KG1 (cell line): ENCODE data around the gene NDUFAF8.

Experiments used
- DNase-seq: peaks from one replicate; lab custom pipeline; 2025; lab: John Stamatoyannopoulos, UW

The NDUFAF8 gene

DNA sequence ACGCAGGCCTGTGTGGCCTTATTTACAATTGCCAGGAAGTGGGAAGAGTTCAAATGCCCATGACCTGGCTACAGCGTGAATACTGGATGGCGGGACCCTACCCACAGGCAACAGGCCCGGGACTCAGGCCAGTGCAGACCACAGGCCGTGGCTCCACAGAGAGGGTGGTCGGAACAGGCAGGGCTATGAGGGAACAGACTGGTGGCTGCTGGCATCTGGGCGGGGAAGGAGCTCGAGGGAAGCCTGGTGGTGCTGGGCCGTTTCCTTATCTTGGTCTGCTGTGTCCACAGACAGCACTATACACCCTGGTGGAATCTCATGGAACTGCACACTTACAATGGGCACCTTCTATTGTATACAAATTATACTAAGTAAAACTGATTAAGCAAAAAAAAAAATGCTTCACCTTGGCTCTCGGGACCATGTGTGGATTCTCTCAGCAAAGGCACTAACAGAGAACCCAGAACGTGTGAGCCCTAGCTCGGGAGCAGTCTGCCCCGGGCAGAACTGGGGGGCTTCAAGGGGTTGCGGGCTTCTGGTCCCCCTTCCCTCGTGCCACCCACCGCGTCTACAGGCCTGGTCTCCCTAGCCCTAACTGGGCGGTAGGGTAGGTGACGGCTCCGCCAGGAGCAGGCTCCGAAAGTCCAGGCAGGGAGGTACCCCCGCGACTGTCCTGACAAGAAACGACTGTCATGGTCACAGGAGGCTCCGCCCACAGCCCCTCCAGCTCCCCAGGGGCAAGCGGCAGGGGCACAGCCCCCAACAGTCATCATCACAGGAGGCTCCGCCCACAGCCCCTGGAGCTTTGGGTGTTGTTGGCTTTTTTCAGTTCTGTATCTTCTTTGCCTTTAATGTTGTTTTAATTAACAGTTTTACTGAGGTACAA is 38.2 kb upstream of the NDUFAF8 start:
- DNase-seq, result peak; percentile 3

DNA sequence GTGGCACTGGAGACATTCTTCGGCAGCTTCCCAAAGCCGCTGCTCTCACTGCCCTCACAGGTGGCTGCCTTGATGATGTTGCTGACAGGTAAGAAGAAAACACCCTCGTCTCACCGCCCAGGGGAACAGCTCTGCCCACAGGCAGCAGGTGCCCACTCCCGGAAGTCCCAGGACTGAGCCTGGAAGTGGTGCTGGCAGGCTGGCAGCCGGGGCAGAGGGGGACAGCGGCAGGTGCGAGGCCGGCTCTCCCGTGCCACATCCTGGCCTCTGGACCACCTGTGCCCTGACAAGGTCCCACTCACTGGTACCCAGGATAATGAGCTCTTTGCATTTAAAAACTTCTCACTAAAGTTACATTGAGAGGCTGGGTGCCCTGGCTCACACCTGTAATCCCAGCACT is 36.8 kb upstream of the NDUFAF8 start:
- no peak for DNase-seq

DNA sequence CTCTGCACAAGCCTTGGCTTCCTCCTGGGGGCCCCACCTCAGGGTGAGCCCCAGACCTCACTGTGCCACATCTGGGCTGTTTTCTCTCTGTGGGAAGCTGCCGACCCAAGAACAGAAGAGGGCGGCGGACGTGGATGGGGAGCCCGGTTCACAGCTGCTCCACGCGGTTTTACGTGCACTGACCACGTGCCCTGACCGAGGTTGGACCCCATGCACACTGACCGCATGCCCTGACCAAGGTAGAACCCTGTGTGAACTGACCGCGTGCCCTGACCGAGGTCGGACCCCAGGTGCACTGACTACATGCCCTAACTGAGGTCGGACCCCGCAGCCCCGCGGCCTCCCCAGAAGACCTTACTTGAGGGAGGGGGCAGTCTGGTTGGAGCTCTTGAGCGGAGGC is 36.0 kb upstream of the NDUFAF8 start:
- DNase-seq, result no peak

DNA sequence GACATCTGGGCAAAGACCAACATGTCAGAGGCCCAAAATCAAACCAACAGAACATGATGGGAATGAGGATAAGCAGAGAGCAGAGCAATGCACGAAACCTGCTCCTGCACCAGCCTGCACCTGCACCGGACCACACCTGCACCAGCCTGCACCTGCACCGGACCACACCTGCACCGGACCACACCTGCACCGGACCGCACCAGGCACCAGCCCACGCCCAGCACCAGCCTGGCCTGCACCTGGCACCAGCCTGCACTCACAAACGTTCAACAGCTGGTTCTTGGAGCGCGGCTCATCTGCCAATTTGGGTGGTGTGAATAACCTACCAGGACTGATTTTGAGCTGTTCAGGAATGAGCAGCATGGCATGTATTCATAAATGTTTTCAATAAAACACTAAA is 34.5 kb upstream of the NDUFAF8 start:
- DNase-seq, result no peak

DNA sequence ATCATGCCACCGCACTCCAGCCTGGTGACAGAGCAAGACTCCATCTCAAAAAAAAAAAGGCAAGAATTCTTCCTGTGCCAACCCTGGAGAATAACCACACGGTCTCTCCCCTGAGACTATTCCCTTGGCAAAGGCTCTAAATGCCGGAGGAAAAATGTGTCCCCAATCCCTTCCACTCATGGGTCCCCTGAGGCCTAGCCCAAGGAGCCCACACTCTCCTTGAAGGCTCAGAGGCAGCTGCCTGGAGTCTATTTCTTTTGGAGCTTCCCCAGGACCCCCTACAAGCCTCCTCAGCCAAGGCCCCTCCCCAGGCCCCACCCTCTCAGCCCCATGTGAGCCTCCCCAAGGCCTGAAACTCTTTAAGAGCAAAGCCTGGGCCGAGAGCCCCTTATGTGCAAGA is 33.0 kb upstream of the NDUFAF8 start:
- DNase-seq, result no peak

DNA sequence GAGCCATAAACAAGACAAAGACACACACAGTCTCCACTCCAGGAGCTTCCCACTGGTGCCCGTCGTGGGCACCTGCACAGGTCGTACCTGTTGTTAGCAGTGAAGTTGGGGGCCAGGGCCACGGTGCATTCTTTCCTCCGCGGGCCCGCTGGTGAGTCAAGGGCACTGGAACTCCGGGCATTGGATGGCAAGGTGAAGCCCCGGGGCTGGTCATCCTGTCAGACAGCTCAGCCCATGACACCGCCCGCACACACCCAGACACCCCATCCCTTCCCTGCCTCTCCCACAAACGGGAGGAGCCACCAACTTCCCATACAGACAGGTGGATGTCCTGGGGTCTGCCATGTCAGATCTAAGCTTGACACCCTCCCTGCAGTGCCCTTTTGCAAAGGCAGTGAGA is 32.5 kb upstream of the NDUFAF8 start:
- DNase-seq, result no peak

DNA sequence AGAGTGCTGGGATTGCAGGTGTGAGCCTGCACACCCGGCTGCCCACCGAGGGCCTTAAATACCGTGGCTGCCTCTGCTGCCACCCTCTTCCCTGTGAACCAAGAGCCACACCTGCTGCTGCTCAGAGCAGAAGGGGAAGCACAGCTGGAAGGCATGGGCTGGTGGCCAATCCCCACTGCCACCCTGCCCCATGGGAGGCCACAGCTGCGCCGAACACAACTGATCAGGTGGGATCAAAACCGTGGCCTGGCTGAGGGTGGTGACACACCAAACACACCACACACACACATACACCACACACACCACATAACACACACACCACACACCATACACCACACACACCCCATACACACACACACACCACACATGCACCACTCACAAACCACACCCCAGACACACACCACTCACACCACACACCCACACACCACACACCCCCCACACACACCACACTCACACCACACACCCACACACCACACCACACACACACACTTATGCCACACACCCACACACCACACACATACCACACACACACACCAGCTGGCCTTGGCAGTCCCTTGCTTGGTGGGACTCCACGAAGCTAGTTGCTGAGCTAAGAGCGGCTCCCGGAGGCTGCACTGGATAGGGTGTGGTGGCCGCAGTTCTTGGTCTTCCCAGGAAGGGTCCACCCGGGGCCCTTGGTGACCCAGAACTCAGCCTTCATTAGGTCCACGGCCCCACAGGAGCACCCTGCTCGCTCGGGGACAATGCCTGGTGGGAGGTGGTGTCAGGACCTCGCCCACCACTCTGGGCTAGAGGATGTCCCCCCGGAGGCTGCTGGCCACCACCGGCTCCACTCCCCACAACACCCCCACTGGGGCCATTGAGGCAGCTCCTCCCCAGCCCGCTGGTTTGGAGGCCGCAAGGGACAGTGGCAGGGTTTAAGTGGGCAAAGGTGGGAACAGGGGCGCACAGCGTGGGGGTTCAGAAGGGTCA is 31.2 kb upstream of the NDUFAF8 start:
- DNase-seq, result no peak

DNA sequence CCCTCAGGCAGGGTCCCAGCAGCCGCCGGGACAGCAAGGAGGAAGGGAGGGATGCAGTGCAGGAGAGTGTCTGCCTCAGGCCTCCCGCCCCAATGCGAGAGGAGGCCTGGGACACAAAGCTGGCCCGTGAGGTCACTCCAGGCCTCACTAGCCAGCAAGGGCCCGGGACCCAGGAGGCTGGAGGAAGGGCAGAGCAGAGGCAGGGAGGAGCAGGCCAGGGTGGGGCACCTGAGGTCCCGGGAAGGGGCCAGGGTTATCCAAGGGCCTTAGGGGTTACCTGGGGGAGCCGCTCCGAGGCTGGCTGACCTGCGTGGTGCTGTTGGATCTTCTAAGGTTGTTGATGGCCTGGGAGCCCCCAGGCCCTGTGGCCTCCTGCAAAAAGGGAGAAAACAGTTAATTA is 30.5 kb upstream of the NDUFAF8 start:
- no peak for DNase-seq

DNA sequence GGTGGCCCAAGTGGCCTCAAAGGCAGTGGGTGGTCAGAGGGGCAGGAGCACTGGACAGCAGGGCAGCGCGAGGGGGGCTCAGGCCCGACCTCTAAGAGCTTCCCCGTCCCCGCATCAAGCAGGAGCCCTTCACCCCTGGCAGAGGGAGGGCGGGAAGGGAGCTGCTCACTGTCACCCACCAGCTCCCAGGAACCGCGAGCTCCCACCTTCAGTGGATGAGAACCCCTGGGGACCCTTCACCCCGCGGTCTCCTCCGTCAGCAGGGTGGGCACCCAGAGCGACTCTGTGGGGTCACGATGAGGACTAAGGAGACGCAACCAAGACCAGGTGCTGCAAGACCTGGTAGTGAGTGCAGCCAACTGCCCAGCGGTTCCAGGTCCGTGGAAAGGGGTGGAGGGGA is 30.0 kb upstream of the NDUFAF8 start:
- no peak for DNase-seq

DNA sequence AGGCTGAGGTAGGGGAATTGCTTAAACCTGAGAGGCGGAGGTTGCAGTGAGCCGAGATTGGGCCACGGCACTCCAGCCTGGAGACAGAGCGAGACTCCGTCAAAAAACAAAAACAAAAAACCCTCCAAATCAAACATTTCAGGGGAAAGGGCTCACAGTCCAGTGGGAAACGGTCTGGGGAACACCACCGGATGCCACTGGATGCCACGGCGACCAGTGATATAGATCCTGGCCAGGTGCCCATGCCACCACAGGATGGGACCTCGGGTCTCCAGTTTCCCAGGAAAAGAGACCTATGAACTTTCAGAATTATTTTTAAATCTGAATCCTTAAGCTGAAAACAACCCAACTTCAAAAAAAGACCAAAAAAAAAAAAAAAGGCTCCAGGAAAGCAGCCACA is 28.7 kb upstream of the NDUFAF8 start:
- no peak for DNase-seq

DNA sequence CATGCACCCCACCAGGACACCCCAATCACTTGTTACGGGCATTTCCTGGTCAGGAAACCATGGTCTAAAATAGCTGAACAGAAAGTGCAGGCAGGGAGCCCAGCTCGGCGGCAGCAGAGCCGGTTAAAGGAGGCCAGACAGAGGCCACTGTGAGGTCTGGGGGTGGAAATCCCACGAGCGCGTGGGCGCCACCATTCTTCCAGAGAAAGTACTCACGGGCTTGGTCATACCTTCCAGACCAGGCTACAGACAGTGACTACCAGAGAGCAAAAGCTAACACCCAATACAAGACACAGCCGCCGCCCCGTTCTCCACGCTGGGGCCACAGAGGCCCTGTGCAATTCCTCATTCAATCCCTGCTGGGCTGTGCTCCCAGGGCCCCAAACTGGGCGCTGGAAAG is 28.2 kb upstream of the NDUFAF8 start:
- DNase-seq, result no peak

DNA sequence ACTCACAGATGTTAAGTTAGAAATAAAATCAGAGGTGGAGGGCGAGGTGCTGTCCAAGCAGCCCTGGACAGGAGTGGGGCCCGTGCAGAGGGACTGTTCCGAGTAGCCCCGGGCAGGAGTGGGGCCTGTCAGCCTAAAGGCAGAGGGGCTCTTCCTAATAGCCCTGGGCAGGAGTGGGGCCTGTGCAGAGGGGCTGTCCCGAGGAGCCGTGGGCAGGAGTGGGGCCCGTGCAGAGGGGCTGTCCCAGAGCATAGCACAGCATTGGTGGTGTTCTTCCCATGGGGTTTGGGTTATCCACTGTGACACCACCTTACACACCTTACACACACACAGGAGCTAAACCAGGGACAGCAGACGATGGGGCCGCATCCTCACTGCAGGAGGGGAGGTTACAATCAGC is 26.8 kb upstream of the NDUFAF8 start:
- DNase-seq, result no peak

DNA sequence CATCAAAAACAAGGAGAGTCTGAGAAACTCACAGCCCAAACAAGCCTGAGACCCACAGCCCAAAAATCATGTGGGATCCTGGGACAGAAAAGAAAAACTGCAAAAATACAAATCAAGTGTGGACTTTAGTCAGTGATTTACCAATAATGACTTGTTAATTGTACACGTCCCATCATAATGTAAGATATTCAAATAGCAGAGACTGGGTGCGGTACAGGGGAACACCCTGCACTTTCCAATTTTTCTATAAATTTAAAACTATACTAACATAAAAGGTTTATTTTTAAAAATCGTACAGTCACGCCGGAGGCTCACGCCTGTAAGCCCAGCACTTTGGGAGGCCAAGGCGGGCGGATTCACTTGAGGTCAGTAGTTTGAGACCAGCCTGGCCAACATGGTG is 25.1 kb upstream of the NDUFAF8 start:
- DNase-seq, result no peak

DNA sequence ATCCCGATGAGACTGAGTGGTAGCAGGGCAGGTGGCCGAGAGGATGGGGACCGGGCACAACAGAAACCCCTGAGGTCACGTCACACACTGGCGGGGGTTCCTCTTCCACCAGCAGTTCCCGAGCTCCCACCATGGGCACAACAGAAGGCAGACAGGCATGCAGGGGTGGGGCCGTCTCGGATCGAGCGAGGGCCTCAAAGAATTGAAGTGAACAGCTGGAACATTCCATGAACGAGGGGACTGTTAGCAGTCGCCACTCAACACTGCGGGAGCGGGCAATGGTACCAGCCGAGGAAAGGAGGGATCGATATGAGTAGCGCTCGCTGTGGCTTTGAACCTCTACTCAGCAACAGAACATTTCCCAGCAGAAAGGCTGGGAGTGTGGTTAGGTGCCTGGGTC is 21.6 kb upstream of the NDUFAF8 start:
- no peak for DNase-seq

DNA sequence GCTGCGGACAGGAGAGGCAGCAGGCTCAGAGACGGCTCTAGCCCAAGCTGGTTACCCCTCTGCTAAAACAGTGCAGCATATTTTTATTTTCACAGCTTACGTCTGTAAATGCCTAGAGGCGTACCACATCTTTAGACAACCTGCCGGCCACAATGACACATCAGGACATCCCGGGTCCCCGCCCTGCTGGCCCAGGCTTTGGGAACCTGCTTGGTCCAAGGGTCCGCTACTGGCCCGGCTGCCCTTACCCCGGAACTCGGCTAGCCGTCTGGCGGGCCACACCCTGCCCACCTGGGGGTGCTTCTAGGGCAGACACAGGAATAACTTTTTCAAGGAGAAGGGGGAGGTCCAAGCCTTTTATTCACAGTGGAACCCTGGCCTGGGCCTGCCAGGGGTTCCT is 20.7 kb upstream of the NDUFAF8 start:
- DNase-seq, result no peak

DNA sequence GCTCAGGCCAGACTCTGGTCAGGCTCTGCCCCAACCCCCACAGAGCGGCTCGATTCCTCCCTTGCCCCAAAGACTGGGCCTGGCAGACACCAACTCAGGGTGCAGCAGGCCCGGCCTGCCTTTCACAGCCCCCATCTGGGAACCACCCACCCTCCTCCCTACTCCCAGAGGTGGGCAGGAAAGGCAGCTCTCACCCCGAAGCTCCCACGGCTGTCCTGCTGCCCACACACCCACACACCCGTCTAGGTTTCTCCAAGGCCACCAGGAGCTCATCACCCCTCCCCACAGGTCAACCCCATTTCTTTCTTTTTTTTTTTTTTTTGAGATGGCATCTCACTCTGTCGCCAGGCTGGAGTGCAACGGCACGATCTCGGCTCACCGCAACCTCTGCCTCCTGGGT is 20.1 kb upstream of the NDUFAF8 start:
- no peak for DNase-seq

DNA sequence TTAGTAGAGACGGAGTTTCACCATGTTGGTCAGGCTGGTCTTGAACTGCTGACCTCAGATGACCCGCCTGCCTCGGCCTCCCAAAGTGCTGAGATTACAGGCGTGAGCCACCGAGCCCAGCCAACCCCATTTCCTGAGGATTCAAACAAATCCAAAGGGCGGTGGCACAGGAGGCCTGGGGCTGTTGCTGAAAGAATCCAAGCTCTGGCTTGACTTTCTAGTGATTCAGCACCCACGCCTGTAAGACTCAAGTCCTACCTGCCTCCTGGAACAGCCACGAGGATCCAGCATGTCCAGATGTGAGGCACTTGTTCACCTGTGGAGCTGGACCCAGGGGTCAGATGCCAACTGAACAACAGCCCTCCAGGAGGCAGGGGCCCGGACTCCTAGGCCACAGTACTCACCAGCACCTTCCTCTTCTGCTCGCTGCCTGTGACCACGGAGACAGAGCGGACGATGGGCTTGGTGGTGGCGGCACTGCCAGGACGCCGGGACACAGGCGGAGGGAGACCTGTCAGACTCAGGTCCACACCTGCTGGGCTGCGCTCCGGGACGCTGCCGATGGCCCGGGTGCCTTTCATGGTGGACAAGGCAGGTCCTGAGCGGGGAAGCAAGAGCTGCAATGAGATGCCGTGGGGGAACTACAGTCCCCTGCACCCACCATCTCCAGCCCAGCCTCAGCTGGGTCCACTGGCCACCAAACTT is 19.5 kb upstream of the NDUFAF8 start:
- DNase-seq, result no peak

DNA sequence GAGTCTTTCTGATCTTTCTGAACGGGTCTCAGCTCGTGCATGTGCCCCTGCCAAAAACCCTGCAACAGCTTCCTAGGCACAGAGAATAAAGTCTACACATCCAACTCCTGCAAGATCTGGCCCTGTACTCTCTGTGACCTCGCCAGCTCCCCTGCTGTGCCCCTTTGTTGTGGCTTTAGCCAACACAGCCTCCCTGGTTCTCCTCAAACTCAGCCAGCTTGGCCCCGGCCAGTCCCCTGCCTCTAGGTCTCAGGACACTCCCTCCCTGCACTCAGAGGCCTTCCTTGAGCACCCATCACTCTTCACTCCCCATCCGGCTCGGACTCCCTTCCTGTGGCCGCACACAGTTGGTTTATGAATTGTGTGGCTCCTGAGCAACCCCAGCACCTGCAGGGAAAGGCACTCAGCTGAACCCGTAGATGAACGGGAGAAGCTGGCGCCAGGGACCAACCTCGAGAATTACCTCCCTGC is 17.7 kb upstream of the NDUFAF8 start:
- DNase-seq, result no peak

DNA sequence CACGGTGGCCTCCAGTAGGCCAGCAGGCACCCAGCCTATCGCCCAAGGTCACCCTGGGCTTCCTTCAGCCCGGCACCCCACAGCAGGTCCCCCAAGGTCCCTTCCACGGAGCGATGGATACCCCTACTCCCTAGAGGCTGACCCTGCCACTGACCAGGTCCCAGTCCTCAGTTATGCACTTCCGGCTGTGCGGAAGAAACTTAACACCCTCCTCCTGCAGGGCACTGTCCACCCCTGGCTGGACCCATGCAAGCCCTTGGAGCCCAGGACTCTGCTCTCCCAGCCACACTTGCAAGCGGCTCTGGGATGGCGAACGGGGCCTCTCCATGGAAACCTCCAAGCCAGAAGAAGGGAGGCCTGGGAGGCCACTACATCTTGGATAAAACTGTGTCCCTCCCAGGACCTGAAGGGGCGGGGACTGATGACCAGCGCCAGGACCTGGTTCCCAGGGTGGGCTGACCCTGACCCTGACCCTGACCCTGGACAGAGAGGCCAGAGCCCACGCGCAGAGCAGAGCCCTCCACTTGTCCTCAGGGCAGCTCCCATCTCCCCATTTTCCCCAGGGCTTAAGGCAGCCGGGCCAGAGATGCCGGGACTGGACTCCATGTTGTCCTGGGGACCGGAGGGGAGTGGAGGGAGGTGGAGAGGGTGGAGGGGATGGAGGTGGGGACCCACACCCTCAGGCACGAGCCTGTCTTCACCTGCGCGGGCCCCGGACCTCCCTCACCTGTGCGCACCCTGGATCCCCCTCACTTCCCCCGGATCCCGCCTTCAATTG is 17.1 kb upstream of the NDUFAF8 start:
- no peak for DNase-seq

DNA sequence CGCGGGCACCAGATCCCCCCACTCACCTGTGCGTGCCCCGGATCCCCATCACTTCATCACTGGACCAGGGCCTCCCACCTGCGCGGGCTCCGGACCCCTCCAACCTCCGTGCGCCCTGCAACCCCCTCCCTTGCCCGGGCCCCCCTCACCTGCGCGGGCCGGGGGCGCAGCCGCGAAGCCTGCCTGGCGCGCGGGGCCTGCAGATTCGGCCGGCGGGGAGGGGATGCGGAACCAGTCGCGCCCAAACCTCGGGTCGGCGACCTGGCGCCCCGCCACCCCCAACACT is 16.6 kb upstream of the NDUFAF8 start:
- DNase-seq, result no peak

DNA sequence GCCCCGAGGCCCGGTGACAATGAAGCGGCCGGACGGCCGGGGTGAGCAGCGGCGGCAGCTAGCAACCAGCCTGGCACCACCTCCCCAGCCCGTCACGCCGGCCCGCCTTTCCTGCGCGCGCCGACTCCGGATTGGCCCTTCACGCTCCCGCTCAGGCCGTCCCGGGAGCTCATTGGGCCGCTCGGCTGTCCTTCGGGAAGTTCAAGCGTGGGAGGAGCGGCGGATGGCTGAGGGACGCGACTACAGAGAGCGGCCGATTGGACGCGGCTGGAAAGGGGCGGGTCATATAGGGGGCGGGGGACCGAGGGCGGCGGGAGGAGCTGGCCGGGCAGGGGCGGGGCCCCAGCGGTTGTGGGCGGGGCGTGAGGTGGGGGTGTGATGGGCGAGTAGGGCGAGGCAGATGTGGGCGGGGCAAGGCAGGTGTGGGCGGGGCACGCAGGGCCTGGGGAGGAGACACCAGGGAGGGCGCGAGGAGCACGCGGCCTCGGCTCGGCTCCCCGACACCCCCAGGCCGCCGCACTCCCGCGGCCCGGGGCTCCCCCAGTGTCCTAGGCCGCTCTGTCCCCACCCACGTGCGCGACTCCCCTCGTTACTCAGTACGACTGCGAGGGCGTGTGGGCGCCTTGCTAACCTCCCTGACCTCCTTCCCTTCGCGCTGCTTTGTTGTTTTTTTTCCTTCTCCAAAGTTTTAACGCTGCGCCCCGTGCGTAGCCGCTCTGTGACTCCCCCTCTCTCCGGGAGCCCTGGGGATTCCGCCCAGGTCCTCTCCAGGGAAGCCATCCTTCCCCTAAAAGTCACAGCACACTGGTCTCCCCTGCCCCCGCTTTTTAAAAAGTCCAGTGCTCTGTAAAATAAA is 16.0 kb upstream of the NDUFAF8 start, which contains the start of gene CEP131:
CEP131 (minus strand) TSS at position 60 of the 856 bp plus-strand sequence. CDS start 2,909 bp downstream, outside the sequence.
- DNase-seq, result peak; percentile 90
